Spleen (tissue), 7 donors: Measurements from ENCODE around the gene PCSK7.

ENCODE experiments used
- POLR2A ChIP-seq, 3 donors: fragments of 450-650 bp; IDR thresholded peaks; one replicate each; pipeline ENCODE4 v1.5.1; 2017; ENCODE audit warnings: antibody characterized with exemption in 3 of 3, mild to moderate bottlenecking in 1 of 3
- TF ChIP-seq, protein P1 (sequence below), 11 experiments: fragments of 200-600 bp in 7 of 11; fragments of 450-650 bp in 4 of 11; sonication (generic) in 4 of 11; IDR thresholded peaks in 8 of 11; conservative IDR thresholded peaks in 3 of 11; 1 replicate in 7 of 11; 2 replicates in 4 of 11; pipeline versions ENCODE4 v1.4.0 to v1.8.0; 2016 to 2021; ENCODE audit warnings: antibody characterized with exemption in 11 of 11, inconsistent platforms in 4 of 11, mild to moderate bottlenecking in 1 of 11
- donor health status: DM: no; HTN: no; CAD: no; lungs with moderate emphysema.
- donor health status: DM: no; HTN: no; CAD: no.
- donor health status: DM: no; HTN: no; CAD: no.

DNA sequence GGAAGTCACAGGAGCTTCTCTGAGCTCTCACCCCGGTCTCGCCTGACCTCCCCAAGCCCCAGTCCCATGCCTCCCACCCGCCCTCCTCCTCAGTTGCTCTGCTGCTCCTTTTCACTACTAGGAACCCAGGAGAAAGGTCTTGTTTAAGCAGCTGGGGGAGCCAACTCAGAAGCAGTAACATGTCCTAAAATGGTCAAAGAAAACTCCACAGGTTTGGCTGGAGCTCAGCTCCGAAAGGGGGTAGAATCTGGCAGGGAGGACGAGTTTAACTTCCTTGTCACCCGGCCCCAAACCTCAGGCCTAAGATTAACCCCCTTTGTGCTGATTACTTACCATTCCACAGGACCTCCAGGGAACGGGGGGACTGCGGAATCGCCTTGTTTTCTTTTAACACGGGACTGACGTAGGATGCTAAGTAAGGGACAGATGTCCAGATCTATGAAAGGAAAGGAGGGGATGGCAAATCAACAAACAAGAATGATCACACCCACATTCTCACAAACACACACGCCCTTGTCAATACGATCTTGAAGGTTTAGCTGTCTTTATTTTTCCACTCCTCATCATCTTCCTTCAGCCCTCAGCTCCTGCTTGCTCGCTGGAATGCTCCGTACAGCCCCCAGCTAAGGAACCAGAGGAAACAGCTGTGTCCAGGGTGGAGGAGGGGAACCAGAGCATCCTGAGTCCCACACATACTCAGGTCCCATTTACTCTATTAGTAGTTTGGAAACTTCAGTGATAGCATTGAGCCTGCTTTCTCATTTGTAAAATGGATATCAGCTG, 13.5 kb downstream of the PCSK7 start:
- TF ChIP-seq, protein P1, sequence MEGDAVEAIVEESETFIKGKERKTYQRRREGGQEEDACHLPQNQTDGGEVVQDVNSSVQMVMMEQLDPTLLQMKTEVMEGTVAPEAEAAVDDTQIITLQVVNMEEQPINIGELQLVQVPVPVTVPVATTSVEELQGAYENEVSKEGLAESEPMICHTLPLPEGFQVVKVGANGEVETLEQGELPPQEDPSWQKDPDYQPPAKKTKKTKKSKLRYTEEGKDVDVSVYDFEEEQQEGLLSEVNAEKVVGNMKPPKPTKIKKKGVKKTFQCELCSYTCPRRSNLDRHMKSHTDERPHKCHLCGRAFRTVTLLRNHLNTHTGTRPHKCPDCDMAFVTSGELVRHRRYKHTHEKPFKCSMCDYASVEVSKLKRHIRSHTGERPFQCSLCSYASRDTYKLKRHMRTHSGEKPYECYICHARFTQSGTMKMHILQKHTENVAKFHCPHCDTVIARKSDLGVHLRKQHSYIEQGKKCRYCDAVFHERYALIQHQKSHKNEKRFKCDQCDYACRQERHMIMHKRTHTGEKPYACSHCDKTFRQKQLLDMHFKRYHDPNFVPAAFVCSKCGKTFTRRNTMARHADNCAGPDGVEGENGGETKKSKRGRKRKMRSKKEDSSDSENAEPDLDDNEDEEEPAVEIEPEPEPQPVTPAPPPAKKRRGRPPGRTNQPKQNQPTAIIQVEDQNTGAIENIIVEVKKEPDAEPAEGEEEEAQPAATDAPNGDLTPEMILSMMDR (IDR thresholded peaks at IDR 0.05 in 8 of 11, conservative IDR thresholded peaks at IDR 0.05 in 3 of 11): no peak
- no peak for TF ChIP-seq POLR2A (IDR thresholded peaks at IDR 0.05)
